HL-60 (cell line): ENCODE results near the gene AMH.
A peak's percentile ranks its signal among the peaks of the same experiment; 100 is the strongest.

Experiments used
- DNase-seq, 2 experiments: peaks; one replicate each; pipeline ENCODE4 v3.0.0-alpha.2; 2010 to 2020; ENCODE audit warnings: low read depth in 1 of 2, low spot score in 1 of 2
- H3K27ac ChIP-seq: fragments of 250-450 bp; sonication (Bioruptor Pico); replicated peaks from 2 replicates; pipeline ENCODE4 v1.5.1; 2020; ENCODE audit warnings: mild to moderate bottlenecking, moderate library complexity
- H3K27me3 ChIP-seq: fragments of 250-450 bp; sonication (Bioruptor Pico); 2 replicates; pipeline ENCODE4 v1.5.1; 2021; ENCODE audit warnings: mild to moderate bottlenecking, moderate library complexity; ENCODE audit not compliant: insufficient read depth, poor library complexity, severe bottlenecking
- H3K4me3 ChIP-seq: replicated peaks from 2 replicates; pipeline ENCODE4 v1.5.1; 2011; ENCODE audit warnings: mild to moderate bottlenecking, control low read depth, low read length; ENCODE audit not compliant: insufficient read depth
- GABPA ChIP-seq: IDR thresholded peaks from 2 replicates; pipeline ENCODE4 v1.6.1; 2012; ENCODE audit warnings: low read depth
- POLR2AphosphoS5 ChIP-seq: IDR thresholded peaks from 2 replicates; pipeline ENCODE4 v1.6.1; 2012; ENCODE audit warnings: low read depth
- REST ChIP-seq: IDR thresholded peaks from 2 replicates; pipeline ENCODE4 v1.6.1; 2012; ENCODE audit warnings: low read depth; ENCODE audit not compliant: insufficient replicate concordance
- SPI1 ChIP-seq: IDR thresholded peaks from 2 replicates; pipeline ENCODE4 v1.6.1; 2012; ENCODE audit warnings: low read depth, mild to moderate bottlenecking, borderline replicate concordance
- TF ChIP-seq, protein P1 (sequence below): IDR thresholded peaks from one replicate; pipeline ENCODE4 v1.5.1; 2011; ENCODE audit warnings: low read length, control low read depth, inconsistent platforms; ENCODE audit not compliant: insufficient read depth

AMH gene

DNA sequence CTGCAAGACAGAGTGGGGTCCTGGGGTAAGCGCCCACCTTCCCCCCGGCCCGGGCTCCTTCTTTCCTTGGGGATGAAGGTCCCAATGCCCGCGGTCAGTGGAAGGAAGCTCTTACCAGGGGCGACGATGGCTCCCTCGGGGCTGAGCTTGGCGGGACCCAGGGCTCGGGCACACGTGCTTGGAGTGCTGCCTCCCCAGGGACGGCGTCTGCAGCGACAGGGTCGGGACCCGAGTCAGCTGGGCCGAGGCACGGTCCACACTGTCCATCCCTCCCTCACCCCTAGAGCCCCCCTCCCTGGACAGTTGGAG is 3.6 kb downstream of the AMH start:
- TF ChIP-seq POLR2AphosphoS5, result no peak
- TF ChIP-seq, protein P1, sequence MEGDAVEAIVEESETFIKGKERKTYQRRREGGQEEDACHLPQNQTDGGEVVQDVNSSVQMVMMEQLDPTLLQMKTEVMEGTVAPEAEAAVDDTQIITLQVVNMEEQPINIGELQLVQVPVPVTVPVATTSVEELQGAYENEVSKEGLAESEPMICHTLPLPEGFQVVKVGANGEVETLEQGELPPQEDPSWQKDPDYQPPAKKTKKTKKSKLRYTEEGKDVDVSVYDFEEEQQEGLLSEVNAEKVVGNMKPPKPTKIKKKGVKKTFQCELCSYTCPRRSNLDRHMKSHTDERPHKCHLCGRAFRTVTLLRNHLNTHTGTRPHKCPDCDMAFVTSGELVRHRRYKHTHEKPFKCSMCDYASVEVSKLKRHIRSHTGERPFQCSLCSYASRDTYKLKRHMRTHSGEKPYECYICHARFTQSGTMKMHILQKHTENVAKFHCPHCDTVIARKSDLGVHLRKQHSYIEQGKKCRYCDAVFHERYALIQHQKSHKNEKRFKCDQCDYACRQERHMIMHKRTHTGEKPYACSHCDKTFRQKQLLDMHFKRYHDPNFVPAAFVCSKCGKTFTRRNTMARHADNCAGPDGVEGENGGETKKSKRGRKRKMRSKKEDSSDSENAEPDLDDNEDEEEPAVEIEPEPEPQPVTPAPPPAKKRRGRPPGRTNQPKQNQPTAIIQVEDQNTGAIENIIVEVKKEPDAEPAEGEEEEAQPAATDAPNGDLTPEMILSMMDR, result no peak
- no peak for TF ChIP-seq GABPA
- TF ChIP-seq SPI1, result no peak
- no peak for TF ChIP-seq REST
- peaks cover 27% of the 10 kb centered on the region for H3K27me3 ChIP-seq
- no peak overlapping the region for H3K4me3 ChIP-seq
- H3K27ac ChIP-seq, result no peak overlapping the region
- no peak for DNase-seq

DNA sequence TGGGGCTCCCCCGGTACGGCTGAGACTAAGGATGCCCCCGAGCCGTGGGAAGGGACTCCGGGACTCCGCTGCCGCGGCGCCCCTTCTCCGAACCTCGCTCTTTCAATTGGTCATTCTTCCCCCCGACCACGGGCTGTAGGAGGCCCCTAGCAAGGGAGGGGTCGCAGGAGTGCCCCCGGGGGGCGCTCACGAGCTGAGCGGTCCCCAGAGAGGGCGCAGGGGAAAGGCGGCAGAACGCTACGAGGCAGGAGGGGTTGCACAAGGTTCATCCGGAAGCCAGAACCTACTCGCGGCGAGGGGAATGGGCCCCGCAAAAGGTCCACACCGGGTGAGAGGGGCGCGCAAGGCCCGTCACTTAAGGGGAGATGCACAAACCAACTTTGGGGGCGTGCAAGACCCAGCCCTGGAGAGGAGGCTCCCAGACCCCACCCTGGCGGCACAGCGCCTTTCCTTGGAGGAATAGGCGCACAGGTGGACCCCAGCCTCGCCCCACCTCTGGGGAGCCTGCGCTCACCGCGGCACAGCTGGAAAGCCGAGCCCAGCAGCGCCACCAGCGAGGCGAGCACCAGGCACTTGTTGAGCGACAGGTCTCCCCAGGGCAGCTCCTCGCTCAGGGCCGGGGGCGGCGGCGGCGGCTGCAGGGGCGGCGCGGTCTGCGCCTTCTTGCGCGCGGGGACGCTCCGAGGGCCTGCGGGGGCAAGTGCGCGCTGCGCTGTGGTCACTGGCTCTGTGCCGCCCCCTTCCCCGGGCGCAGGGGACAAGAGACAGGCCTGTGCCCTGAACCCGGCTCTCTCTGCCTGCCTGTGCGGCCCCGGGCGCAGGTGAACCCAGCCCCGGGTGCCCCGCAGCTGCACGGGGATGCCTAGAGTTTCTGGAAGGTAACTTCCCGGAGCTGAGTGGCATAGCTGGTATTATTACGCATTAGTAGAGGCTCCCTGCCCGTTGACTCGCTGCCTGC is 4.3 kb downstream of the AMH start:
- DNase-seq, result peak in 1 of 2 experiments; percentile 54
- Histone ChIP-seq H3K4me3 (no peak overlapping the region), H3K27ac (no peak overlapping the region), H3K27me3 (peaks cover 27% of the 10 kb centered on the region)
- TF ChIP-seq POLR2AphosphoS5, result no peak
- no peak for TF ChIP-seq GABPA
- TF ChIP-seq, protein P1, result no peak
- TF ChIP-seq REST, result no peak
- no peak for TF ChIP-seq SPI1

DNA sequence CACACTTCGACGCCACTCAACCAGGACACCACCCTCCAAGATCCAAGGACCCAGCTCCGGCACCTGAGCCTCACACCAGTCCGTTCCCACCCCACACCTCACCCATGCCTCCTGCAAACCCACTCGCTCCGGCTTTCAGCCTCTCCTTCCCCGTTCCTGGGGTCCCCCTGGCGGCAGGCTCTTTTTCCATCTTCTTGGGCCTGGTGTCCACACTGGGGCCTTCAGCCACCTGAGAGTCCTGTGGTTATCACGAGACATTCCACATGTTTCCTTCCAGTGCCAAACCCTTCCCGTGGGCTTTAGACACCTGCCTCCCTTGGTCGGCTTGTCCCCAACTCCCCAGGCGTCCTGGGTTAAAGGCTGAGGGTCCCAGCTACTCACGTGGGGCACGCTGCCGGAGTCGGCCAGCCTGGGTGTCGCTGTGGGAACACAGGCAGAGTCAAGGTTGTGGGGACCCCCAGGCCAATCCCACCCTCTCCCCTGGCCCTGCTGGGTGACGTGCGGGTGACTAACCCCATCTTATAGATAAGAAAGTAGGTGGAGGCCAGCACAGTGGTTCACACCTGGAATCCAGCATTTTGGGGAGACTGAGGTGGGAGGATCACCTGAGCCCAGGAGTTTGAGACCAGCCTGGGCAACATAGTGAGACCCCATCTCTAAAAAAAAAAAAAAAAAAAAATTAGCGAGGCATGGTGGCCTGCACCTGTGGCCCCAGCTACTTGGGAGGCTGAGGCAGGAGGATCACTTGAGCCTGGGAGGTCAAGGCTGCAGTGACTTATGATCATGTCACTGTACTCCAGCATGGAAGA is 5.1 kb downstream of the AMH start:
- TF ChIP-seq, protein P1, result no peak
- TF ChIP-seq SPI1 (no peak), REST (no peak), POLR2AphosphoS5 (no peak), GABPA (no peak)
- Histone ChIP-seq H3K27me3 (peaks cover 27% of the 10 kb centered on the region), H3K27ac (no peak overlapping the region), H3K4me3 (no peak overlapping the region)
- no peak for DNase-seq
